Measurements from ENCODE around the gene ZNF500.

ZNF500 gene

GRCh38 chr16:4766875-4767628, at the start of gene ZNF500:
Gene ZNF500, minus strand, starts transcription at chr16:4767162. Its CDS starts 1,184 bp downstream, at chr16:4765978.
- DNase-seq (ENCODE audit: low read depth), result peak; percentile 95

GRCh38 chr16:4814542-4815173, 47.7 kb upstream of the ZNF500 start:
- no peak for DNase-seq (ENCODE audit: low read depth)

- no peak for DNase-seq (ENCODE audit: low read depth)
Measured at GRCh38 chr16:4814046-4814445, 47.1 kb upstream of the ZNF500 start.

- DNase-seq (ENCODE audit: low read depth), result no peak
Measured at GRCh38 chr16:4813251-4814003, 46.5 kb upstream of the ZNF500 start.

GRCh38 chr16:4811773-4812172, 44.8 kb upstream of the ZNF500 start:
- no peak for DNase-seq (ENCODE audit: low read depth)

- DNase-seq (ENCODE audit: low read depth), result no peak
Measured at GRCh38 chr16:4811242-4811641, 44.3 kb upstream of the ZNF500 start.

- DNase-seq (ENCODE audit: low read depth), result no peak
Measured at GRCh38 chr16:4806280-4806679, 39.3 kb upstream of the ZNF500 start.

- no peak for DNase-seq (ENCODE audit: low read depth)
Measured at GRCh38 chr16:4805231-4805630, 38.3 kb upstream of the ZNF500 start.

GRCh38 chr16:4803898-4804762, 37.2 kb upstream of the ZNF500 start:
- no peak for DNase-seq (ENCODE audit: low read depth)

- no peak for DNase-seq (ENCODE audit: low read depth)
Measured at GRCh38 chr16:4803401-4803844, 36.5 kb upstream of the ZNF500 start.

- peak; percentile 89 for DNase-seq (ENCODE audit: low read depth)
Measured at GRCh38 chr16:4802659-4803287, 35.8 kb upstream of the ZNF500 start.

- DNase-seq (ENCODE audit: low read depth), result no peak
Measured at GRCh38 chr16:4801962-4802658, 35.1 kb upstream of the ZNF500 start, which contains the start of gene ROGDI. Gene ROGDI, minus strand, starts transcription at chr16:4802633. Its CDS starts 62 bp downstream, at chr16:4802571.

- no peak for DNase-seq (ENCODE audit: low read depth)
Measured at GRCh38 chr16:4801051-4801961, 34.3 kb upstream of the ZNF500 start.

GRCh38 chr16:4800290-4801041, 33.5 kb upstream of the ZNF500 start:
- DNase-seq (ENCODE audit: low read depth), result no peak

- no peak for DNase-seq (ENCODE audit: low read depth)
Measured at GRCh38 chr16:4799171-4799855, 32.4 kb upstream of the ZNF500 start.

- no peak for DNase-seq (ENCODE audit: low read depth)
Measured at GRCh38 chr16:4798456-4798855, 31.5 kb upstream of the ZNF500 start.

- DNase-seq (ENCODE audit: low read depth), result no peak
Measured at GRCh38 chr16:4797805-4798252, 30.9 kb upstream of the ZNF500 start.
